ENCODE measurements around the gene ZBTB18.

Gene ZBTB18

GRCh38 chr1:244089561-244089960 lies 38.5 kb downstream of the ZBTB18 start:
- no peak for TF ChIP-seq CTCF (conservative IDR thresholded peaks at IDR 0.05; ENCODE audit: low read length)
- DNase-seq (ENCODE audit: low read depth), result no peak
- no peak overlapping the region for H3K4me3 ChIP-seq (ENCODE audit: low read length)

- no peak overlapping the region for H3K4me3 ChIP-seq (ENCODE audit: low read length)
- TF ChIP-seq CTCF (conservative IDR thresholded peaks at IDR 0.05; ENCODE audit: low read length), result no peak
- no peak for DNase-seq (ENCODE audit: low read depth)
Observed at GRCh38 chr1:244090645-244091044, 39.6 kb downstream of the ZBTB18 start.

GRCh38 chr1:244092293-244092963 lies 41.3 kb downstream of the ZBTB18 start:
- no peak overlapping the region for H3K4me3 ChIP-seq (ENCODE audit: low read length)
- TF ChIP-seq CTCF (conservative IDR thresholded peaks at IDR 0.05; ENCODE audit: low read length), result no peak
- peak; percentile 86 for DNase-seq (ENCODE audit: low read depth)

- no peak for DNase-seq (ENCODE audit: low read depth)
- TF ChIP-seq CTCF (conservative IDR thresholded peaks at IDR 0.05; ENCODE audit: low read length), result no peak
- H3K4me3 ChIP-seq (ENCODE audit: low read length), result no peak overlapping the region
Observed at GRCh38 chr1:244092964-244093638, 42.0 kb downstream of the ZBTB18 start.

- no peak for TF ChIP-seq CTCF (conservative IDR thresholded peaks at IDR 0.05; ENCODE audit: low read length)
- no peak overlapping the region for H3K4me3 ChIP-seq (ENCODE audit: low read length)
- no peak for DNase-seq (ENCODE audit: low read depth)
Observed at GRCh38 chr1:244094880-244095528, 43.9 kb downstream of the ZBTB18 start.

GRCh38 chr1:244095529-244095911 lies 44.4 kb downstream of the ZBTB18 start:
- DNase-seq (ENCODE audit: low read depth), result no peak
- H3K4me3 ChIP-seq (ENCODE audit: low read length), result no peak overlapping the region
- TF ChIP-seq CTCF (conservative IDR thresholded peaks at IDR 0.05; ENCODE audit: low read length), result no peak

All from AG10803 (cell line).